ENCODE results near the gene HOXA13. TPM values are rescaled to one million over a fixed set of nuclear protein-coding genes. Genes with fewer than 3 reads are reported as not detected.

Gene HOXA13
- total RNA-seq, 1 experiment from 2014 or later, result not detected

DNA sequence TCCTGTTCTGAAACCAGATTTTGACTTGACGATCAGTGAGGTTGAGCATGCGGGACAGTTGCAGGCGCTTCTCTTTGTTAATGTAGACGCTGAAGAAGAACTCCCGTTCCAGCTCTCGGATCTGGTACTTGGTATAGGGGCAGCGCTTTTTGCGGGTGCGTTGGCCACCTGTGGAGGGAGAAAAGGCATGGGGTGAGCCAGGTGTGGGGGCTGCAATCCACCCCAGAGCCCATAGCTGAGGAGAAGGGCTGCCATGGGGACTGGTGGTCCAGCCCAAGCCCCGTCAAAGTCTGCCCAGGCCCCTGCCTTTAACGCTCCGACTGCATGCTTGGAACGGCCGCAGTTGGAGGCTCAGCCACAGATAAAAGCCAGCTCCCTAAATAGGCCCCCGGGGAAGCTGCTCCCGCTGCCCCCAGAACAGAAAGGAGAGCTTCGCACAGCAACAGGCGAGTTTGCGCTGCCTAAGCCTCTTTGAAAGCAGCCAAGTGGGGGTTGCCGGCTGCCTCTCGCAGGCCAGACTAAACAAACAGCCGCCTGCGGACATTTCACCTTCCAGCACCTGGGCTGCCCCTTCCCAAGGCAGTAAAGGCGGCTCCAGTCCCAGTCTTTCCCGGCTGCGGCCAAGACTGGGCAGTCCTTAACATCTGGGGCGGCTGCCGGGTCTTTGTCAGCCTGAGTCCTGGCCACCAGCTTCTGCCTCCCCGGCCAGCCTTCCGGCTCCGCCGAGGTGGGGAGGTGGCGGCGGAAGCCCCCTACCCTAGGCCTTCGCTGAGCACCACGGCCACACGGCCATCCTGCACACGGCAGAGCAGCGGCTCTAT, 16.8 kb downstream of the HOXA13 start:
- no peak overlapping the region for H3K4me3 Mint-ChIP-seq (ENCODE audit: unreplicated experiment)
- DNase-seq (ENCODE audit: unreplicated experiment), result no peak
- CTCF ChIA-PET, result interaction anchor here (2.6 kb wide), 1 partner anchor 13 kb away, joined by 8 read pairs; no protein-coding TSS in a partner anchor
- no peaks in the 10 kb centered on the region for H3K36me3 Mint-ChIP-seq (ENCODE audit: insufficient read depth, unreplicated experiment)
- H3K9me3 Mint-ChIP-seq (ENCODE audit: unreplicated experiment), result no peaks in the 10 kb centered on the region
- H3K27ac Mint-ChIP-seq (ENCODE audit: low read depth, unreplicated experiment), result no peak overlapping the region
- intact Hi-C loops (cut with micrococcal nuclease), result no loop called here
- peaks cover 14% of the 10 kb centered on the region for H3K4me1 Mint-ChIP-seq (ENCODE audit: insufficient read depth, unreplicated experiment)
- TF ChIP-seq, protein P1, sequence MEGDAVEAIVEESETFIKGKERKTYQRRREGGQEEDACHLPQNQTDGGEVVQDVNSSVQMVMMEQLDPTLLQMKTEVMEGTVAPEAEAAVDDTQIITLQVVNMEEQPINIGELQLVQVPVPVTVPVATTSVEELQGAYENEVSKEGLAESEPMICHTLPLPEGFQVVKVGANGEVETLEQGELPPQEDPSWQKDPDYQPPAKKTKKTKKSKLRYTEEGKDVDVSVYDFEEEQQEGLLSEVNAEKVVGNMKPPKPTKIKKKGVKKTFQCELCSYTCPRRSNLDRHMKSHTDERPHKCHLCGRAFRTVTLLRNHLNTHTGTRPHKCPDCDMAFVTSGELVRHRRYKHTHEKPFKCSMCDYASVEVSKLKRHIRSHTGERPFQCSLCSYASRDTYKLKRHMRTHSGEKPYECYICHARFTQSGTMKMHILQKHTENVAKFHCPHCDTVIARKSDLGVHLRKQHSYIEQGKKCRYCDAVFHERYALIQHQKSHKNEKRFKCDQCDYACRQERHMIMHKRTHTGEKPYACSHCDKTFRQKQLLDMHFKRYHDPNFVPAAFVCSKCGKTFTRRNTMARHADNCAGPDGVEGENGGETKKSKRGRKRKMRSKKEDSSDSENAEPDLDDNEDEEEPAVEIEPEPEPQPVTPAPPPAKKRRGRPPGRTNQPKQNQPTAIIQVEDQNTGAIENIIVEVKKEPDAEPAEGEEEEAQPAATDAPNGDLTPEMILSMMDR (IDR thresholded peaks at IDR 0.05; ENCODE audit: unreplicated experiment), result no peak
- H3K27me3 Mint-ChIP-seq (ENCODE audit: insufficient read depth, unreplicated experiment), result no peaks in the 10 kb centered on the region
- POLR2A ChIA-PET, result no interaction called here
- BruUV-seq (replicated peaks), result no TSS peak

DNA sequence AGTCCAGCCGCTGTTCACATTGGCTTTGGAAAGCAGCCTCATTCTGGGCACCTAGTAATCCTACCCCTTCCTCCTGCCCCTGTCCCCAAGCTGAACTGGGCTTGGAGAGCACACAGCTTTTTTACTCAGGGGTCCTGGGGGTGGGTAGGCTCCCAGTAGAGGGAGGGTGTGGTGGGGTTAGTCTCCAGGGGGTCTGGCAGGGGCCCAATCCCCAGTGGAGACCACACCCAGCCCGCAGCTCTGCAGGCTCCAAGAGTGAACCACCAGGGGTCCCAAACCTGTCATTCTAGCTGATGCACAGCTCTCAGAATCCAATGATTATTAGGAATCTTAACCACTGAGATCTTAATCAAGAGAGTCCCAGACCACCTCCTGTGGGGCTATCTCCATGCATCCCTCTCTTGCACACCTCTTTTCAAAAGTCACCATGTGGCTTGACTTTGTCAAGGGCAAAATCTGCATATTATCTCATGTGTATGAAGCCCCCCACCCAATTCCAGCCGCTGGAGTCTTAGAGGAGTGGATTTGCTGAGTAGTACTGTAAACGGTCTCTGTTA, 17.5 kb downstream of the HOXA13 start:
- Mint-ChIP-seq H3K27ac (ENCODE audit: low read depth, unreplicated experiment) (no peak overlapping the region), H3K27me3 (ENCODE audit: insufficient read depth, unreplicated experiment) (no peaks in the 10 kb centered on the region), H3K36me3 (ENCODE audit: insufficient read depth, unreplicated experiment) (no peaks in the 10 kb centered on the region), H3K4me1 (ENCODE audit: insufficient read depth, unreplicated experiment) (peaks cover 14% of the 10 kb centered on the region), H3K9me3 (ENCODE audit: unreplicated experiment) (no peaks in the 10 kb centered on the region), H3K4me3 (ENCODE audit: unreplicated experiment) (no peak overlapping the region)
- intact Hi-C loops (cut with micrococcal nuclease), result no loop called here
- DNase-seq (ENCODE audit: unreplicated experiment), result no peak
- no TSS peak for BruUV-seq (replicated peaks)
- CTCF ChIA-PET, result no interaction called here
- TF ChIP-seq, protein P1 (IDR thresholded peaks at IDR 0.05; ENCODE audit: unreplicated experiment), result no peak
- POLR2A ChIA-PET, result no interaction called here

DNA sequence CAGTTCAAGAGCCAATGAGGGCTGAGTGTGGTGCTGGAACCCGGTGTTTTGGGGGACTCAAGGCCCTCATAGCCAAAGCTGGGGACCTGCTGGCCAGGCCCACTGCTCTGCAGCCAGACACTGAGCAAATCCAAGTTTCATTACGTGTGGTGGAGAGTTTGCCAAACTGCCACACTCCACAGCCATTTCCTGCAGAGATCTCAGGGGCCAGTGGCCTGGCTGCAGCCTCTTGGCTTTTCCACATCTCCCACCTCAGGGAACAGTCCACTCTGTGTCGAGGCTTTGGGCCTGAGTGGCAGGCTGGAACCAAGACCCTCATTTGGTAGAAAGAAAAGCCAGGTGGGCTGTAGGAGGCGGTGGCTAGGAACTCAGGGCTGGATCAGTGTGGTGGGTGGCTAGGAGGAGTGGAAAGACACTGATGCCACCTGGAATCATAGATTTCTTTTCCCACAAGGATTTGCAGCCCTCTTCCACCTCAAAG, 18.1 kb downstream of the HOXA13 start:
- H3K4me1 Mint-ChIP-seq (ENCODE audit: insufficient read depth, unreplicated experiment), result peaks cover 14% of the 10 kb centered on the region
- TF ChIP-seq, protein P1 (IDR thresholded peaks at IDR 0.05; ENCODE audit: unreplicated experiment), result no peak
- ChIA-PET CTCF (no interaction called here), POLR2A (no interaction called here)
- no peak for DNase-seq (ENCODE audit: unreplicated experiment)
- H3K27ac Mint-ChIP-seq (ENCODE audit: low read depth, unreplicated experiment), result no peak overlapping the region
- BruUV-seq (replicated peaks), result no TSS peak
- no peak overlapping the region for H3K4me3 Mint-ChIP-seq (ENCODE audit: unreplicated experiment)
- H3K9me3 Mint-ChIP-seq (ENCODE audit: unreplicated experiment), result no peaks in the 10 kb centered on the region
- no peaks in the 10 kb centered on the region for H3K27me3 Mint-ChIP-seq (ENCODE audit: insufficient read depth, unreplicated experiment)
- intact Hi-C loops (cut with micrococcal nuclease), result no loop called here
- H3K36me3 Mint-ChIP-seq (ENCODE audit: insufficient read depth, unreplicated experiment), result no peaks in the 10 kb centered on the region

All from MCF 10A (cell line).